WTC11 (cell line): ENCODE measurements around the gene STK26.

Experiments
- TF ChIP-seq, protein P1 (sequence below): fragments of 200-600 bp; IDR thresholded peaks from 2 replicates; pipeline ENCODE4 v1.8.0; 2022; ENCODE audit warnings: antibody characterized with exemption
- TF ChIP-seq, protein P2 (sequence below): sonication (generic); formaldehyde crosslinking; IDR thresholded peaks from 2 replicates; pipeline ENCODE4 v1.8.1; 2023; ENCODE audit warnings: mild to moderate bottlenecking, missing genetic modification reagents, moderate library complexity

DNA sequence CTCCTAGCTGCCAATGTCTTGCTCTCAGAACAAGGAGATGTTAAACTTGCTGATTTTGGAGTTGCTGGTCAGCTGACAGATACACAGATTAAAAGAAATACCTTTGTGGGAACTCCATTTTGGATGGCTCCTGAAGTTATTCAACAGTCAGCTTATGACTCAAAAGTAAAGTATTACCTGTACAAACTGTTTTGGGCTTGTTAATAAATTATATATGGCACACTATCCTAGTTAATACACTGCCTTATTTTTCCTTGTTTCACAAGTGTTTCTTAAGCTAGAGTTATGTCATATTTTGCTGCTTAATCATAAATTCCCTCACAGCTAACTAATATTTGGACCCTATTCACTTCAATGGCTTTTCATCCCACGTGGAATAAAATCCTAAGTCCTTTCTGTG, 45.3 kb downstream of the STK26 start:
- TF ChIP-seq, protein P1, sequence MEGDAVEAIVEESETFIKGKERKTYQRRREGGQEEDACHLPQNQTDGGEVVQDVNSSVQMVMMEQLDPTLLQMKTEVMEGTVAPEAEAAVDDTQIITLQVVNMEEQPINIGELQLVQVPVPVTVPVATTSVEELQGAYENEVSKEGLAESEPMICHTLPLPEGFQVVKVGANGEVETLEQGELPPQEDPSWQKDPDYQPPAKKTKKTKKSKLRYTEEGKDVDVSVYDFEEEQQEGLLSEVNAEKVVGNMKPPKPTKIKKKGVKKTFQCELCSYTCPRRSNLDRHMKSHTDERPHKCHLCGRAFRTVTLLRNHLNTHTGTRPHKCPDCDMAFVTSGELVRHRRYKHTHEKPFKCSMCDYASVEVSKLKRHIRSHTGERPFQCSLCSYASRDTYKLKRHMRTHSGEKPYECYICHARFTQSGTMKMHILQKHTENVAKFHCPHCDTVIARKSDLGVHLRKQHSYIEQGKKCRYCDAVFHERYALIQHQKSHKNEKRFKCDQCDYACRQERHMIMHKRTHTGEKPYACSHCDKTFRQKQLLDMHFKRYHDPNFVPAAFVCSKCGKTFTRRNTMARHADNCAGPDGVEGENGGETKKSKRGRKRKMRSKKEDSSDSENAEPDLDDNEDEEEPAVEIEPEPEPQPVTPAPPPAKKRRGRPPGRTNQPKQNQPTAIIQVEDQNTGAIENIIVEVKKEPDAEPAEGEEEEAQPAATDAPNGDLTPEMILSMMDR: no peak
- TF ChIP-seq, protein P2, sequence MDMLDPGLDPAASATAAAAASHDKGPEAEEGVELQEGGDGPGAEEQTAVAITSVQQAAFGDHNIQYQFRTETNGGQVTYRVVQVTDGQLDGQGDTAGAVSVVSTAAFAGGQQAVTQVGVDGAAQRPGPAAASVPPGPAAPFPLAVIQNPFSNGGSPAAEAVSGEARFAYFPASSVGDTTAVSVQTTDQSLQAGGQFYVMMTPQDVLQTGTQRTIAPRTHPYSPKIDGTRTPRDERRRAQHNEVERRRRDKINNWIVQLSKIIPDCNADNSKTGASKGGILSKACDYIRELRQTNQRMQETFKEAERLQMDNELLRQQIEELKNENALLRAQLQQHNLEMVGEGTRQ (CRISPR knock-in tag): no peak
